Glutamatergic neuron (in vitro differentiated cells): ENCODE measurements around the gene MAGEH1. TPM values are rescaled to one million over a fixed set of nuclear protein-coding genes. Genes with fewer than 3 reads are reported as not detected.
A peak's percentile ranks its signal among the peaks of the same experiment; 100 is the strongest.

Experiments
- DNase-seq: peaks from one replicate; pipeline ENCODE4 v3.0.0; 2022
- H3K27ac Mint-ChIP-seq: one replicate; pipeline ENCODE4 v1.8.0; 2020; ENCODE audit warnings: mild to moderate bottlenecking, mixed read lengths, inconsistent platforms; ENCODE audit not compliant: unreplicated experiment
- H3K27me3 Mint-ChIP-seq: one replicate; pipeline ENCODE4 v1.8.0; 2020; ENCODE audit warnings: mild to moderate bottlenecking, moderate library complexity, mixed read lengths, inconsistent platforms; ENCODE audit not compliant: unreplicated experiment
- H3K36me3 Mint-ChIP-seq: one replicate; pipeline ENCODE4 v1.8.0; 2020; ENCODE audit warnings: mild to moderate bottlenecking, mixed read lengths, inconsistent platforms; ENCODE audit not compliant: unreplicated experiment
- H3K4me1 Mint-ChIP-seq: one replicate; pipeline ENCODE4 v1.8.0; 2020; ENCODE audit warnings: mild to moderate bottlenecking, low read depth, mixed read lengths, inconsistent platforms; ENCODE audit not compliant: unreplicated experiment
- H3K4me3 Mint-ChIP-seq: one replicate; pipeline ENCODE4 v1.8.0; 2020; ENCODE audit warnings: mild to moderate bottlenecking, mixed read lengths, inconsistent platforms; ENCODE audit not compliant: unreplicated experiment
- H3K9me3 Mint-ChIP-seq: one replicate; pipeline ENCODE4 v1.8.0; 2020; ENCODE audit warnings: mild to moderate bottlenecking, moderate library complexity, mixed read lengths, inconsistent platforms; ENCODE audit not compliant: unreplicated experiment
- CTCF ChIP-seq: fragments of 200-600 bp; sonication (generic); IDR thresholded peaks from one replicate; pipeline ENCODE4 v1.5.0; 2021; ENCODE audit not compliant: partially characterized antibody, unreplicated experiment
- total RNA-seq: library from RNA; stranded (reverse); fragmentation: NEBNext Ultra II Directional; extraction: Animal tissue kit (Norgen Biotek cat#: 25700); gene quantifications from one replicate; pipeline ENCODE4 v1.2.1, GENCODE V29; 2021; ENCODE audit not compliant: unreplicated experiment

Gene MAGEH1
- total RNA-seq, 1 donor from 2014 or later: 29.8 TPM

DNA sequence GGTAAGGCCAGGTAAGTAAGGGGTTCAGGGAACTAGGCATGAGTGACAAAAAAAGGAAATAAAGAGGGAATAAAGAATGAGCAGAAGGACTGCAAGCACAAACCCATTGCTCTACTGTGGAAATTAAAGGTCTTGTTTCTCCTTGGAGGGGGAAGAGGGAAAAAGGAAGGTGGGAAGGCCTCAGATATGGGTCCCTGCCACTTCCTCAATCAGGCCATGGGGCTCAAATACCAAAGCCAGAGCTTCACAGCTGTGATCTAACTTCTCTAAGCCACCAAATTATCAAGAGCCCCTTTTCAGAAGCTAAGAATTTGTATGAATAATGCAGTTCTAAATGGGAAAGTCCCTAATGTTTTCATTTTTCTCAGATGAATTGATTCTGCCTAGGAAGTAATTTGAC is 33.0 kb downstream of the MAGEH1 start:
- Mint-ChIP-seq H3K36me3 (no peaks in the 10 kb centered on the region), H3K4me1 (peaks cover 3% of the 10 kb centered on the region), H3K4me3 (no peak overlapping the region), H3K9me3 (peaks cover 3% of the 10 kb centered on the region), H3K27me3 (peaks cover 5% of the 10 kb centered on the region), H3K27ac (no peak overlapping the region)
- no peak for TF ChIP-seq CTCF
- no peak for DNase-seq

- H3K27me3 Mint-ChIP-seq: peaks cover 5% of the 10 kb centered on the region
- no peak overlapping the region for H3K27ac Mint-ChIP-seq
- no peak for DNase-seq
- H3K4me1 Mint-ChIP-seq: peaks cover 3% of the 10 kb centered on the region
- peaks cover 3% of the 10 kb centered on the region for H3K9me3 Mint-ChIP-seq
- TF ChIP-seq CTCF: no peak
- no peaks in the 10 kb centered on the region for H3K36me3 Mint-ChIP-seq
- no peak overlapping the region for H3K4me3 Mint-ChIP-seq
These were observed 34.8 kb downstream of the MAGEH1 start for GRCh38 chrX:55486736-55487135.

DNA sequence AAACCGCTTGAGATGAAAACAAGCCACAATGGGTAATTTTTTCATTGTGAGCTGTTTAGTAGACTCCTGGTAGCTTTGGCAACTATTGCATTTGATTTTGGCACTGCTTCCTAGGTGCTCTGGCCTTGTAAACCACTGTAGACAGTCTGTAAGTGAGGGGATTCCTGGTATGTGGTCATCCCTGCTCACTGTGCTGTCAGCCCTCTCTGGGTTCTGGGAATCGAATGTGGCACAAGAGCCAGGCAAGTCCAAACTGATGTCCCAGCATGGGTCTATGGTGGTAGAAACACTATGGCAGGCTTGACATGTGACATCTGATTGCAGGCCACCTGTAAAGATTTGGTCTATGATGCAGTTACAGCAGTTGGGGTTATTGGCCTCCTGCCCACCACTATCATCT is 35.2 kb downstream of the MAGEH1 start:
- TF ChIP-seq CTCF: no peak
- DNase-seq: no peak
- H3K27me3 Mint-ChIP-seq: peaks cover 5% of the 10 kb centered on the region
- peaks cover 3% of the 10 kb centered on the region for H3K4me1 Mint-ChIP-seq
- H3K27ac Mint-ChIP-seq: no peak overlapping the region
- no peaks in the 10 kb centered on the region for H3K36me3 Mint-ChIP-seq
- H3K4me3 Mint-ChIP-seq: no peak overlapping the region
- H3K9me3 Mint-ChIP-seq: peaks cover 3% of the 10 kb centered on the region

GRCh38 chrX:55488006-55488592 is 36.2 kb downstream of the MAGEH1 start:
- Mint-ChIP-seq H3K4me3 (peak overlapping the region; percentile 85), H3K27ac (peak overlapping the region; percentile 78), H3K4me1 (peaks cover 3% of the 10 kb centered on the region), H3K9me3 (peaks cover 3% of the 10 kb centered on the region), H3K36me3 (no peaks in the 10 kb centered on the region), H3K27me3 (peaks cover 5% of the 10 kb centered on the region)
- no peak for TF ChIP-seq CTCF
- no peak for DNase-seq

- DNase-seq: peak; percentile 67
- peaks cover 3% of the 10 kb centered on the region for H3K9me3 Mint-ChIP-seq
- peaks cover 3% of the 10 kb centered on the region for H3K4me1 Mint-ChIP-seq
- no peak for TF ChIP-seq CTCF
- peak overlapping the region; percentile 93 for H3K4me3 Mint-ChIP-seq
- H3K27me3 Mint-ChIP-seq: peaks cover 5% of the 10 kb centered on the region
- H3K27ac Mint-ChIP-seq: peak overlapping the region; percentile 93
- H3K36me3 Mint-ChIP-seq: no peaks in the 10 kb centered on the region
These were observed 36.8 kb downstream of the MAGEH1 start for GRCh38 chrX:55488593-55489313.
